ENCODE data around the gene ADH1B. TPM values are rescaled to one million over a fixed set of nuclear protein-coding genes. Genes with fewer than 3 reads are reported as not detected.

ADH1B gene
- total RNA-seq, 2 experiments from 2014 or later, result not detected

GRCh38 chr4:99273704-99274103, 47.5 kb downstream of the ADH1B start:
- Histone ChIP-seq H3K4me3 (ENCODE audit: low read length) (no peak overlapping the region), H3K36me3 (ENCODE audit: insufficient read depth, low read length) (no peaks in the 10 kb centered on the region), H3K27ac (ENCODE audit: low read depth in 1 of 2, low read length in 2 of 2) (no peak overlapping the region), H3K4me1 (ENCODE audit: insufficient read depth, low read length) (no peaks in the 10 kb centered on the region), H3K9me3 (ENCODE audit: control insufficient read depth in 1 of 2, insufficient read depth in 1 of 2, low read length in 2 of 2) (no peaks in the 10 kb centered on the region), H3K27me3 (ENCODE audit: control insufficient read depth in 1 of 2, insufficient read depth in 2 of 2, low read length in 2 of 2) (no peaks in the 10 kb centered on the region)
- Mint-ChIP-seq H3K4me1 (ENCODE audit: low read depth) (no peaks in the 10 kb centered on the region), H3K36me3 (ENCODE audit: low read depth) (no peaks in the 10 kb centered on the region), H3K27ac (no peak overlapping the region), H3K4me3 (no peak overlapping the region), H3K27me3 (no peaks in the 10 kb centered on the region), H3K9me3 (no peaks in the 10 kb centered on the region)
- intact Hi-C loops (cut with DNase I, micrococcal nuclease), result no loop called here
- ChIA-PET CTCF (no interaction called here), POLR2A (no interaction called here)
- ATAC-seq (ENCODE audit: poor library complexity), result no peak
- no peak for TF ChIP-seq CTCF (IDR thresholded peaks at IDR 0.05)
- no peak for DNase-seq

- H3K27ac ChIP-seq (ENCODE audit: low read depth in 1 of 2, low read length in 2 of 2), result no peak overlapping the region
- no peak overlapping the region for H3K4me3 Mint-ChIP-seq
- peaks cover 3% of the 10 kb centered on the region for H3K27me3 Mint-ChIP-seq
- no peak overlapping the region for H3K27ac Mint-ChIP-seq
- no peaks in the 10 kb centered on the region for H3K27me3 ChIP-seq (ENCODE audit: control insufficient read depth in 1 of 2, insufficient read depth in 2 of 2, low read length in 2 of 2)
- TF ChIP-seq CTCF (IDR thresholded peaks at IDR 0.05), result no peak
- DNase-seq (no peak), ATAC-seq (ENCODE audit: poor library complexity) (no peak)
- H3K9me3 ChIP-seq (ENCODE audit: control insufficient read depth in 1 of 2, insufficient read depth in 1 of 2, low read length in 2 of 2), result peaks cover 0 to 5% of the 10 kb centered on the region in 2 experiments
- ChIA-PET CTCF (no interaction called here), POLR2A (no interaction called here)
- peaks cover 8% of the 10 kb centered on the region for H3K9me3 Mint-ChIP-seq
- H3K36me3 Mint-ChIP-seq (ENCODE audit: low read depth), result no peaks in the 10 kb centered on the region
- H3K4me1 Mint-ChIP-seq (ENCODE audit: low read depth), result no peaks in the 10 kb centered on the region
- intact Hi-C loops (cut with DNase I, micrococcal nuclease), result no loop called here
- no peaks in the 10 kb centered on the region for H3K4me1 ChIP-seq (ENCODE audit: insufficient read depth, low read length)
- no peaks in the 10 kb centered on the region for H3K36me3 ChIP-seq (ENCODE audit: insufficient read depth, low read length)
- no peak overlapping the region for H3K4me3 ChIP-seq (ENCODE audit: low read length)
Observed at GRCh38 chr4:99264927-99265326, 56.3 kb downstream of the ADH1B start.

Other genes starting within 250 kb of the ADH1B start
- 10 to 100 TPM; 49.1 to 52.0 TPM for gene ADH5, start 232.6 kb downstream of the ADH1B start, total RNA-seq
- gene ADH4, start 177.1 kb downstream of the ADH1B start, total RNA-seq, result not detected
- gene ADH6, start 102.2 kb downstream of the ADH1B start, total RNA-seq, result not detected
- gene ADH1A, start 30.4 kb downstream of the ADH1B start, total RNA-seq, result not detected
- not detected for gene ADH1C, start 31.3 kb upstream of the ADH1B start, total RNA-seq
- not detected for gene ADH7, start 113.9 kb upstream of the ADH1B start, total RNA-seq
- gene C4orf17, start 189.6 kb upstream of the ADH1B start, total RNA-seq, result not detected
- 1 to 10 TPM; 1.6 to 2.0 TPM for gene TRMT10A, start 242.6 kb upstream of the ADH1B start, total RNA-seq

Measured in CD4-positive, alpha-beta T cell (primary cell).